Activated CD4-positive, alpha-beta T cell treated with anti-CD3 and anti-CD28 coated beads, Interleukin-2, amount 50 U/mL, for 16 hours (primary cell): ENCODE results near the gene DOCK10.

Experiments
- DNase-seq: peaks from one replicate; pipeline ENCODE4 v3.0.0-alpha.2; 2020

The DOCK10 gene

DNA sequence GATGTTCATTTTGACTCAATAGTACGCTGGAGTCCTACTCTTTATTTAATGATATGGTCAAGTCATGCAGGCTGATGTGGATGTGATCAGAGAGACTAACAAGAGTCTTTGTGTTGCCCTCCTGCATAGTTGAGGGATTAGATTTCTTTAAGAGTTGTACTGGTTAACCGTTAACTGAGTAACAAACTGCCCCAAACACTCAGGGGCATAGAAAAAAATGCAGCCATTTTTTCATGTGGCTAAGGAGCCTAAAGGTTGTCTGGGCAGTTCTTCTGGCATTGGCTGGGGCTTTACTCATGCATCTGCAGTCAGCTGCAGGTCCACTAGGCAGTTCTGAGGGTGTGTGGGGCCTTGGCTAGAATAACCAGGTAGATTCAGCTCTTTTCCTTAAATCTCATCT is 32.5 kb downstream of the DOCK10 start:
- DNase-seq, result no peak

DNA sequence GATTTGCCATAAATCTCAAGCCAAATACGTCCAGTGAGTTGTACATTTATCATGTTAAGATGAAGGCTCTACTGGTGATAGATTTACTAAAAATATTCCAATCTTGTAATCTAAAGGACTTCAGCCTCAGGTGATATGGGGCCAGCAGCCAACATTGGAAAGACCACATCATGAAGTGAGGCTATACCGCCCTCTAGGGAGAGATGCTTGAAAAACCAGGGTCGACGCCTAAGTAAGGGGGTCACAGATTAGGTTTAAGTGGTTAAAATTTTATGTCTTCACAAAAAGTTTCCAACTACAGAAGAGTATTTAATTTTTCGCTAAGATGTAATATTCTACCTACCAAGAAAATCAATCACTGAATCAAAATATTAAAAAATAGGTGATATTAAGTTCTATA is 33.3 kb downstream of the DOCK10 start:
- DNase-seq, result peak; percentile 30

DNA sequence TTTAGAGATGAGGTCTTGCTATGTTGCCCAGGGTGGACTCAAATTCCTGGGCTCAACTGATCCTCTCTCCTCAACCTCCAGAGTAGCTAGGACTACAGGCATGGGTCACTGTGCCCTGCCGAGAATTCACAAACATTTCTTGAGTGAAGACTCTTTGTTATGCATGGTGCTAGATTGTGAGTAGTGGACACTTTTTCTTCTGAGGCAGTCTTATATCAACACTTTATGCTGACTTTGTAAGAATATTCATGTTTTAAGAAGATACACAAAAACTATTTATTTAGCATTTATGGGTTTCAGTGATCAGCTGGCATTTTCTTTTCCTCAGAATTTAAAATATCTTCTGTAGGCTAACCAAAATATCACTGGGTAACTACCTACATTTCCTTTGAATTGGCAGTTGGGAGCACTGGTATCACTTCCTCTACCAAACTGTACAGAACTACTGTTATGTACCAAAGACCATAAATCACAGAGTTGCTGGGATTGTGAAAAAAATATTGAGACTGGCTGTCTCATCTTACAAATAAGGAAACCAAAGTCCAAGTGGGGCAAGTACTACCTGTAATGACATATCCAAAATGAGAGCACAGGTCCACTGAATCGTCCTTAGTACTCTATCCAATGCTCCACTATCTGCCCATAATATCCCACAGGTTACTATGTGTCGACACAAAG is 34.0 kb downstream of the DOCK10 start:
- no peak for DNase-seq

GRCh38 chr2:225006730-225007129 is 35.5 kb downstream of the DOCK10 start:
- DNase-seq, result peak; percentile 21

DNA sequence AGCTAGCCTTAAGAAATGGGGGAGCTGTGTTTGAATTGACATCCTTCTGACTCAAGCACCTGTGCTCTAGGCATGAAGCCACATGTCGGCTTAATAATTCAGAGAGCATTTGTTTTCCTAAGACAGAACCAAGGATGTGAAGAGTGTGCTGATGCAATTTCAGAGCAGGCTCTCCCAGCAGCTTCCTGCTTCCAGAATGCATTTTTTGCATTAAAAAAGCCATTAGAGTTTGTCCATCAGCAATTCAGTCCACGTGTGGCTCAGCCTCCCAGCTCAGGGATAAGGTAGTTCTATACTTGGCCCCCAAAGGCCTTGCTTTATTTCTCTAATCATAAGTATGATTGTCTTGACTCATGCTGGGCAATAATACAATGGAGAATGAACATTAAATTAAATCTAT is 37.7 kb downstream of the DOCK10 start:
- DNase-seq, result no peak

DNA sequence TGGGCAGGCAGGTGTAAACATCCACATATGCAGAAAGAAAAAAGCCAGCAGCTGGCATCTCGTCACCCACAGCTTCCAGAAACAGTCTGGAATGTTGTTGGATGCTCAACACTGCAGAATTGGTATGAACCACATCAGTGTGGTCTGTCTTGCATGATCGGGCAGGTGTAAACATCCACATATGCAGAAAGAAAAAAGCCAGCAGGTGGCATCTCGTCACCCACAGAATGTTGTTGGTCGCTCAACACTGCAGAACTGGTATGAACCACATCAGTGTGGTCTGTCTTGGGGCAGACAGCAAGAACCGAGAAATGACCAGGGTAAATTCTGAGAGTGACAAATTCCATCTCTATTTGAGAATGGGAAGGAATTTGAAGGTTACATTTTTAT is 39.6 kb downstream of the DOCK10 start:
- DNase-seq, result peak; percentile 46

GRCh38 chr2:225002039-225002655 is 40.1 kb downstream of the DOCK10 start:
- DNase-seq, result peak; percentile 81

DNA sequence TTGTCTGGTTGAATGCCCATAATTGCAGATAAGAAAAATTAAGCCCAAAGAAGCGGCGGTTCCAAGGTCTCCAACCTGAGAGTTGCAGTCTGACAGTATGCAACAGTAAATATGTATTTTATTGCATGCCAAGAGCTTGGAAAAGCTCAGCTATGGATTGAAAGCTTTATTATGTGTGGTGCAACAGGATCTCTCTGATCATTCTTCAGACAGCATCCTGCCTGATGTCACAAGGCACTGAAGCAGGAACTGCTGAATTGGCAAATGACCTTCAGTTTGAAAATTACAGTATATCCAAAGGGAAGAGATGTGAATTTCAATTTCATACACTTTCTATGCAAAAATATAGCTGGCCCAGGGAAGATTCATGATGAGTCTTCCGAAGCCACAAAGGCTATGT is 42.5 kb downstream of the DOCK10 start:
- DNase-seq, result no peak

GRCh38 chr2:224999321-224999720 is 42.9 kb downstream of the DOCK10 start:
- no peak for DNase-seq

DNA sequence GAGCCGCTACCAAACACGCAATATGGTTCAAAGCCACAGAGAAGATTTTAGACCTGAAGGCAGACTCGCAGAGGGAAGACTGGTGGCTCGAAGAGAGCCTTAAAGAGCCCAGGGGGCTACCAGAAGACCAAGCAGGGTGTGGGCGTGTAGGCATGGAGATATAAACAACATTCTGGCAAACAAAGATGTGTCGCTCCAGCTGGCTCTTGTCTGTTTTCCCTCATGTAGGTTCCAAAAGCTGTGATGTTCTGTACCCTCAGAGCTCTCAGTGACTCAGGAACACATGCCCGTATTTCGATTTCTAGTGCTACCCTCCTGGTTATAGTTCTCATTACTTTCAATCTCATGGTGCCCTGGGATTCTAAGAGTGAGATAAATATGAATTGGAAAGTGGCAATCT is 44.5 kb downstream of the DOCK10 start:
- no peak for DNase-seq

DNA sequence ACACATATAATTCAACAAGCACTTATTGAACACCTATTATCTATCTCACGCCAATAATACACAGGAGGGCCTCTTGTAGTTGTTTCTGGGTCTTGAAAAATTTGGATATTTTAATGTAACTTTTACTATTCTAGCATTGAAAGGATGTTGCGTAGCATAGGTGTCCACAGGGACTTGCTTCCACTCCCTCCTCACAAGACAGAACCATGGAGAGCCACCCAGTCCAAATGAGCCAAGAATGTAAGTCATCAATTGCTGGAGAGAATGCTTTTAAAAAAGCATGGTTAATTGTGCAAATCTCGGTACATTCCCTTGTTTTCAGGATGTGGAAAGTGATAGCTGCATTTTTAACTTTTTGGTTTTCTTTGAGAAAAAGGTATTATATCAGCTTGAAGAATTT is 46.8 kb downstream of the DOCK10 start:
- no peak for DNase-seq

DNA sequence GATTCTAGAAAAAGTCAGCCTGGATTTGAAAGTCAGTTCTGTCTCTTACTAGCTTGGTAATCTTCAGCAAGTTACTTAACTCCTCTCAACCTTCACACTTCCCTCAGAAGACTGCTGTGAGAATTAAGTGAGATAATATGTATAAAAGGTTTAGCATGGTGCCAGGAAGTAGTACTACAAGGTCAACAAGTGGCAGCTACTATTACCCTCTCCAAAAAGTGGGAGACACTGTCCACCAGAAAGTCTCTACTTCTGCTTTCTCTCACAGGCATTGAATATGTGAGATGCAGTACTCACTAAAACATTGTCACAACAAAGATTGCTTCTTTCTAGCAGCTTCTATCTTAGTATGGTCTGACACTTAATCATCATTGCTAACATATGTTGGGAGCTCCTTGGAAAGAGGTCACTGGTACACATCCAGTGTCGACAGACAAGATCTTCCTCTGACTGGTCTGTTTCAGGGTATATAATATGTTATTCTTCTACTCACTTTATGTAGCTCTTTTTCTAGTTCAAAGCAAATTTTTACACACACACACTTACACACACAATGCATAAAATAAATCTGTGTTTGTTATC is 47.9 kb downstream of the DOCK10 start:
- DNase-seq, result no peak

DNA sequence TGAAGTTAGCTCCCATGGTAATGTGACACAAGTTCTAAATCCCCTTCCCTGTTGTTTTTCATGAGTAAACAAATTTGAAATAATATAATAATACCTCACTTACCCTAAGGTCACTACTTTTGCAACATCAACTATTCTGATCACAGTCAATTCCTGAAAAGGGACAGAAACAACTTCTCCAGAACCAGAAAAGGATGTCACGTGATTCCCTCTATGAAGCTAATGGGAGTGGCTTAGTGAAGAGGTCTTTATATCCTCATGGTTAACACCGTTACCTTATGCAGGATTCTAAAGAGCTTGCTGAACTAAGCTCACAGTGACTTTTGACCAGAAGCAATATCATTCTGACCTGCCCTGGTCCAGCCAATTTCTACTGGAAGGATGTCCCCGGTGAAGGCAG is 51.6 kb downstream of the DOCK10 start:
- no peak for DNase-seq

DNA sequence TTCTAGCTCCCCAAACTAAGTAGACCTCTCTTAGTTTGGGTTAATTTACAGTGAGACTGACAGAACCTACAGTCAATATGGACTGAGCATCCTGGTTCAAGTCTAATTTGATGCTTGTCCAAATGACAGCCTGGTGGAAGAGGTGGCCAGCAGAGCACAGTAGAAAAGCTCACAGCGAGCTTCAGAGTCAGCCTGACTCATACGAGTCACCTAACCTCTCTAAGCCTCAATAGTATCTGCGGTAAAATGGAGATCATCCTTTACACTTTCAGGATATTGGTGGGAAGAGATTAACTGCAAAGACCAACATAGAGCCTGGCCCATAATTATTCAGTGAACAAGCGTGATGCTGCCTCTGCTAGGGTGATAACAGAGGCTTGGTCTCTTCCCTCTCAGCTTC is 54.5 kb downstream of the DOCK10 start:
- DNase-seq, result no peak

- no peak for DNase-seq
Measured at GRCh38 chr2:224986477-224986876, 55.8 kb downstream of the DOCK10 start.

- peak; percentile 42 for DNase-seq
Measured at GRCh38 chr2:224984637-224985036, 57.6 kb downstream of the DOCK10 start.

DNA sequence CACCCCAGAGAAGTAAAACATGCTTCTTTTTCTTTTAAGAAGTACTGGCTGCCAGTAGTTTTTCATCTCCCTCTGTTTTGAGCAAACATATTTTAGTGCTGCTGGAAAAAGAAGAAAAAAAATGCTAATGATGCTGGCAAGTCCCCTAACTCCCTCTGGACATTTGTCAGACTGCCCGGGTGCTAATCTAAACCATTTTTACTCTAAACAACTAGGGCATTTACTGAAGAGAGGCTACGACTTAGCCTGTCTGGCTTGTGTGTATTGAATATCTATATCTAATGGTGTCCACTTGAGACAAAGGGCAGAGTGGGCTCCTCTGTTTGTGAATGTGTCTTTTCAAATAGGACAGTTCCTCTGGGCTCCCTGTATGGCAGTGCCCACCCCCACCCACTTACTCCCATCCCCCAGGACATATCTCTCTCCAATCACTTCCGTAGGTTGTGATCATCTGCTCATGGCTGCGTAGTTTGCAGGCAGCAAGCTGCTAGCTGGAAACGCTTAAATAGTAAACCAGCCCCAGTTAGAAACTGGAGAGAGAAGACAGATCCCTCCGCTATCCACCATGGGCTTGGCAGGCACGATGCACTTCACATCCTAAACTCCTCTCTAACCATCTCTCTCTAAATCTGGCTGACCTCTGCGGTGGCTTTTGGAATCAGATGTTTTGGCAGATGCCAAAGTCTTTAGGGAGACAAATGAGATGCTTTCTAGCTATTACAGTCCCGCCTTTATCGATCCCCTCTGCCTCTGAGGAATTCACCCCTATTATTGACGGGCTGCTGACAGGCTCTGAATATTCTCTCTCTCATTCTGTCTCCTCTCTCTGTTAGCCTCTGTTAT is 58.3 kb downstream of the DOCK10 start:
- DNase-seq, result no peak

GRCh38 chr2:224982910-224983711 is 59.2 kb downstream of the DOCK10 start:
- peak; percentile 51 for DNase-seq

GRCh38 chr2:224982226-224982625 is 60.0 kb downstream of the DOCK10 start:
- DNase-seq, result no peak

DNA sequence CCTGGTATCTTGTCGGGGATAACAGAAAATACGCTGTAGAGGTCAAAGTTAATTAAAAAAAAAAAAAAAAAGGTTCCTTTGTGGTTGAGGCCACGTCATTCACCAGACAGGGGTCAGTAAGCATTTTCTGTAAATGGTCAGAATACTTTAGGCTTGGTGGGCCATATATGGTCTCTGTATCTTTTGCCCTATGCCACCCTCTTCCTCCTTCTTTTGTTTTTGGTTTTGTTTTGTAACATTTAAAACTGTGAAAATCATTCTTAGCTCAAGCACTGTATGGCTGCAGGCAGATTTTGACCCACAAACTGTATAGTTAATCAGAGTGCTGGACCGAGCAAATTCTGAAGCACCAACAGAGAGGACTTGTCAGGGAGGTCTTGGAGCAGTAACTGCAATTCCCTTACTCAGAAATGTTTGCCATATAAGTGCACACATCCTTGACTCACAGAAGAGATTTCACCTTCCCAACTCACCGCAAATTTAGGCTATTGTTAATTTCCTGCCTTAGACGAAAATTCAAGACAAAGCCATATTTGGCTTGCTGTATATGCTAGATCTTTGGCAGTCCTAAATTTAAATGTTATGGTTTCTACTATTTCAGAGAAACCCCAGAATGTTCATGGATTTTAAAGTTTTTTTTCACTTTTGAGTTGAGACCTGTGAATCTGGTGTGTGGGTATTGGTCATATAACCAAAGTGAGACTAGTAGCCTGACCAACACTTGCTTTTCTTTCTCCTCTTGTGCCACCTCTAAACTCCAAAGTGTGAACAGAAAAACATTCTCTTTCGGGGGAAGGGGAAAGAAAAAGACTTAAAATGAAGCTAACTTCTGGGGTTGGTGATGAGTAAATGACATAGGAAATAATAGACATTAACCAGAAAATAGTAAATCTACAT is 65.4 kb downstream of the DOCK10 start:
- peak; percentile 31 for DNase-seq

GRCh38 chr2:224975761-224976160 is 66.5 kb downstream of the DOCK10 start:
- DNase-seq, result no peak
